HG03575 (cell line): Measurements from ENCODE around the gene CNKSR2.

ENCODE experiments used
- ATAC-seq: cut with Tn5 transposase; IDR thresholded peaks from one replicate; pipeline ENCODE4 v1.9.1; 2021; ENCODE audit not compliant: unreplicated experiment, insufficient number of reproducible peaks, low FRiP score; ENCODE audit errors: extremely low read depth

The CNKSR2 gene

DNA sequence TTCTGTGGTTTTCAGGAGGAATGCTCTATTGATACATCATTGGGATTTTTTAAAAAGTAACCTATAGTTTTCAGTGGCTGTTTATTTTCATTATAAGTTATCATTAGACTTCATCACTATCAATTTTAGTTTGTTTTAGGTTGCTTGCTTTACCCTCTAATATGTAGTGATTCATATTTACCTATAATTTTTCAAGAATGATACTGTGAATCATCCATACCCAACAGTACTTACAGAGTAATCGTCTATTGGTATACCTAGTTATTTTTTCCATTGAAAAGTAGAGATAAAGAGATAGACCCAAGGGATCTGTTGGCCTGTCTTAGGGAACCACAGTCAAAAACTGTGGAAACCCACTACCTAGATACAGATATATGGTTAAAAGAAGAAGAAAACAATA, 200.6 kb downstream of the CNKSR2 start:
- ATAC-seq = no peak

DNA sequence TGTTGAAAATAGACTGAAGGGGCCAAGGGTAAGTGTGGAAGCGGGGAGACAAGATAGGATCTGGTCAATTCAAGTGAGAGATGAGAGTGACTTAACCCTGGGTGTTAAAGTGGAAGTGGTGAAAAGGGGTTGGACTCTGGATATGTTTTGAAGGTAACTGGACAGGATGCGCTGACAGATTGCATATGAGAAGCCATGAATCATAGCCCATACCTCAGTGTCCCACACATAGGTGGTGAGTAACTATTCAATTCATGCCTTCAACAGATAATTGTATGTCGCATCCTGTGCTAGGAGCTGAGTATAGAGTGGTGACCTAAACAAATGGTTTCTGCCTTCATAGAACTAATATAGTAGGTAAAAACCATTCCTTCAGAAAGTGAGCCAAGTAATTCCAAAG, 207.3 kb downstream of the CNKSR2 start:
- ATAC-seq = no peak

DNA sequence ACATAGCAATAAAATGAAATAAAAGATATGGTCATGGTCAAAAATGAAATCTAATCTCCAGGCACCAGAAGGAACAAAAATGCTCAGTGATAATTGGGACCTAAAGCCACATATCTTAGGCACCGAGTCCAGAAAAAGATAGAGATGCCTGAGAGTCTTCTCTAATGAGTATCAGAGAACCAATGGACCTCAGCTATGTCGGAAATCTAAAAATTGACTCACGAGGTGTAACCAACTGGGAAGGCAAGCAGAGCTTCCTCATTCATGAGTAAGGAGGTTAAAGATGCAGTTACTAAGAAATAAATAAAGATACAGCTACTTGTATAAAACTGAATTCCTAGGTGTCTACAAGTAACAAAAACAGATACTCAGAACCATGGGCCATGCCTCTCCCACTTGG, 211.8 kb downstream of the CNKSR2 start:
- ATAC-seq = no peak

DNA sequence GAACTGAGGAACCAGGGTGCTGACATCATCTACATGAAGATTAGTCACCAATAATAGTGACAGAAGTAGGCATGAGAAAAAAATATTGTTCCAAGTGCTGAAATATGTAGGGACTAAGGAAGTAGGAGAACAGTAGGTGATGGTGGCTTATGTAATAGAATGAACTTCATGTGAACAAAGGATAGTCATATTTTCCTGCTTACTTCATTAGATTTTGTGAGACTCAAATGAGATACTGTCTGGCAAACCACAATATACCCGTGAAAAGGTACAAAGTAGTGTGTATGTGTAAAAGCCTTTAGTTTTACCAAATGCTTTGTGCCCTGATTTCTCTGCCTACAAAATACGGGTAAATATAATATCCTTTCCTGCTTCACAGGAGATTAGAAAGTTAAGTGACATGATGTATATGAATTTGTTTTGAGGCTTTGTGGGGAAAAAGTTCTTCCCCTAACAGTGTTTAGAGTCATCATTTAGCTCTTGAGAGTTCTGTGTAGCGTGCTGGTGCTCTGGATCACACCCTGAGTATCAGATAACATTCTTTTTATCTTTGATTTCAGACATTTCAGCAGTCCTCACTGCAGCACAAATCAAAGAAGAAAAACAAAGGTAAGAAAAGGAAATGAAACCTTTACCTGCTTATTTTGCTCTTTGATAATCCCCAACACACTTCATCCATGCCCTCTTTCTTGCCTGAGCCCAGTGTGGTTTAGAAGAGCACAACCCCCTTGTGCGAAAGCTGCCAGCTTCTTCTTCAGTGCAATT, 216.0 kb downstream of the CNKSR2 start:
- ATAC-seq = no peak

DNA sequence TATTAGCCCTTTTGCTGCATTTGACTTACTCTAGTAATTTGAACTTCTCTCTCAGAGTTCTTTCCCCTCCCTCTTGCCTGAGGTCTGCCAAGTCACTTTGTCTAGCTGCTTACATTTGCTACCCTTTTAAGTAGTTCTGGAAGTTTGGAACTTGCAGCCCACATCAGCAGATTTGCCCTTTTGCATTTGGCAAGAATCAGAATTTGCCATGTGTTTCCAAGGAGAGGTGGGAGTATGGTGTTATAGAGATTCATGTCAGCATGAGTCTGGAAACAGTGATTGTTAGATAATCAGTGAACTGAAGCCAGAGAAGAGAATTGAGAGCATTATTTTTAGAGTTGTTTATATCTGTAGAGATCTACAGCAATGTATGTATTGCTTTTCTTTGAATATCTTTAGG, 231.8 kb downstream of the CNKSR2 start:
- no peak for ATAC-seq

DNA sequence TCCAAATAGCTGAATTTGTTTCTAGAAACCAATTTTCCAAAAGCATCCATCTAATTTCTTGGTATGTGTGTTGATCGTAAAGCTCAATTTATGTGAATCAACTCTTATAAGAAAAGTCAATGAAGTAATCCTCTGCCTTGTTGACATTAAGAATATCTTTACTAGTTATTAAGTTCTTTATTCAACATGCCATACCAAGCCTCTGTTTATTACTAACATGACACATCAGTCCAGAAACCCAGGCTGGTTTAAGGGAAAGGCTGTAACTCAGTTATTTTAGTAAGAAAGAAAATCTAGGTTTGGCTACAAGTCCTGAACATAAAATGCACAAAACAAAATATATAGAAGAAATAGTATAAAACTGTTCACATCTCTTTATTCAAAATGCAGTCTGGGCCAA, 235.9 kb downstream of the CNKSR2 start:
- no peak for ATAC-seq

DNA sequence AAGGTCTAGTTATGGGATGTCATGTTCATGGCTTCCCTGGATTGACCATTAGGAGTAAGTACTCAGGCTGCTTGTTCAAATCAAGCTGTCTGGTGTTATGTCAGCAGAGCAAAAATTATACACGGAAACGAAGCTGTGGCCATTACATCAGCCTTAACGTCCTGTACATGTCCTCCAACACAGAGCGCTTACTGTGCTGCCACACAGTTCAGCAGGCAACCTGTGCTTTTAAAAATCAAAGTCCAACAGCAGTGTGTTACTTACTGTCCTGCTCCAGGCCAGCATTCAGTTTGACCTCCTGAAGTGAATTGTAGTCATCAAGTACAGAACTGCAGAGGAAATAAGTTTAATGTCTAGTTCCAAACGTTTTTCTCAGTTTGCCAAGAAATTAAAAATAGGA, 237.9 kb downstream of the CNKSR2 start:
- no peak for ATAC-seq

DNA sequence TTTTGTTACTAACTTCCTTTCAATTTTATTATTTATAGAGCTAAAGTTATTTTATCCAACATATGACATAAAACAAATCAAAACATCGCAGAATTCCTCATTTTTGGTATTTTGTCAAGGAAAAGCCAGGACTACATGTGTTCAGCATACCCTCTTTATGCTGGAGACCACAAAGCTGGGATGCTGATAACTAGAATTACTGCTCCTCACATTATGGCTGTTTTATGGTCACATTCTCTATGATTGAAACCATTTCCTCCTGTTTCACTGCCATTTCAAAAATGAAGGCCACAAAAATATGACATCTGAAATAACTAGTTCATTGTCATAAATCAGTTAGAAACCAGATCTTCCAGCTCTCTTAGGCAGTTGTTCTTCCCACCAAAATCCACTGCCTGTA, 242.2 kb downstream of the CNKSR2 start:
- ATAC-seq = no peak

DNA sequence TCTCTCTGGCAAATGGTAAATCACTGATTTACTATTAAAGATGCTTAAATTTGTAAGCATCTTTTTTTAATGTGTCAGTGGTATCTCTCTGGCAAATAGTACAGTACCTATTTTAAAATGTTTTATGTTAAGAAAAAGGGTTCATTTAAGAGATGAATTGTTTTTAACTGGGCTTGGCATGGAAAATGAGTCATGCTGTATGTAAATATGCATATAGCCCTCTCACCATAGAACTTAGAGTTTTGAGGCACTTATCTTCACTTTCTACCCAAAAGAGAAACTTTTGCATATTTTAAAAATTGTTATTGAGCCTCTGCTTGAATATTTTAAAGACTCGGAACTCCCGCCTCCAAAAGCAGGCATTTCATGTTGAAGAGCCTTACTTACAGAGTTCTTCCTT, 246.0 kb downstream of the CNKSR2 start:
- ATAC-seq = no peak

DNA sequence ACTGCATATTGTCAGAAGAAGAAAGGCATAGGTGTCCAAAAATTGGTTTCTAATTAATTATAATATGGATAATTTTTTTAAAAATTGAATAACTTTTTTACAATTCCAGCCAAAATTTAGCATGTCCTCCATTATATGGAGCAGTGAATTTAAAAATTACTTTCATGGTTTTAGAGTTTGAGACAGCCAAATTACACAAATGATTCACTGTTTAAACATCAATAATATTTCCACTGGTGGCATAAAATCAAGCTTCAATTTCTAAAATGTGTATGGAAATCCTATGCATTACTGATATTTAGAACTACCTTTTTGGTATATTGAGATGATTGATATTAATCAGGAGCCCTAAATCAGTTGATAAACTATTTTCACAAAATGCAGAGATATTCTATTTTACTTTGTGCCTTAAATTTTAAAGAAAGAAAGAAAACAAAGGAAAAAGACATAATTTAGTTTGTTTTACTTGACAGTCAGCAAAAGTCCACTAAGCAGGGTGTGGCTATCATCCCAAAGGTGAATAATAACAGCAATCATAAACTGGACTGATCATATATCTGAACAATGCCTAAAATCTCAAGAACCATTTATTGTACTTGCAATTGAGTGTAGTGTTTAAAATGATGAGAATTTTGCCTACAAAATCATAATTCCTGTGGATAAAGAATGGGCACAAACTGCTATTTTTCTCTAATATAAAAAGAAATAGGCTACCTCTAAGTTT, 249.7 kb downstream of the CNKSR2 start:
- no peak for ATAC-seq

DNA sequence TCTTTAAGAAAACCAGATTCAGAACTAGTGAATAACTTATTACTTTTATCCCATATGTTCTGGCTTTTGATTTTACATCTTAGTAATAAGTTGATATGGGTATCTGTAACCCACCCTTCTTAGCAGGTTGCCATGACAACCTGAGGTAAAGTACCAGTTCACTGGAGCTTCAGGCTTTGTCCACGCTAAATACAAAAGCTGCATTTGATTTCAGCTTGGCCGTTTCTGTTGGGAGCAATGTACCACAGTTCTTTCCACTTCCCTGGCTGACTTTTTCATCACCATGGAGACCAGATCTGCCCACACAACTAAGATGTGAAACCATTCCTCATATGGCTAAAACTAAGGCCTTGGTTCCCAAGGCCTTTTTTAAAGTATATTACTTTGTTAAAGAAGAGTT, 257.8 kb downstream of the CNKSR2 start:
- no peak for ATAC-seq

DNA sequence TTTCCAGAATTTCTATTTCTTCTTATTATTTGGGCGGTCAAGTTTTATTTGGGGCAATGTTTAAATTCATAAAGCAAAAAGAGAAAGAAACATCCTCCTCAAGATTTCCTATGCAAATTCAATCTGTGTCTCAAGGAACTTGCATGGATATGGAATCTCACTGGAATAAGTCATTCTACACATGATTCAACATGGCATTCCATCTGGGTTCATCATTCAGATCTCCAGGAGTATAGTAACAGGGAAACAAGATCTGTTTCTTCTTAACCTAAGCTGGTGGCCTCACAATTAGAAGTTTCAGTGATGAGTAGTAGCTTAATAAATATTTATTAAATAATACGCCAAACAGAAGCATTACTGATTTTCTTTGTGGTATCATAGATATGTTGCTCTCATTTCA, 264.1 kb downstream of the CNKSR2 start:
- ATAC-seq = no peak

DNA sequence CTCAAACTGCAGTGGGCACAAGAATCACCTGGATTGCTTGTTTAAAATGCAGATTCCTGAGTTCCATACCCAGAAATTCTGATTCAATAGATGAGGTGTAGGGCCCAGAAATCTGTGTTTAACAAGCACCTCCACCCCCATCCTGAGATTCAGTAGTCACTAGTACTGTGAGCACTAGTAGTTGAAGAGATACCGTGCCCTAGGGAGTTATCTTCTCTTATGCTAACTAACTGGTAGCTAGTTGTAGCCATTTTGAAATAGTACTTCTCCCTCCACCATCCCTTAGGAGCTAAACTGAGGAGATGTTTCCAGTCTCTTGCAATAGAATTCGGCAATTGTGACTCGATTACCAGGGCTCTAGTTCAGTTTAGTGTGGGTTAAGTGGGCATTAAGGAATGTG, 265.6 kb downstream of the CNKSR2 start:
- no peak for ATAC-seq

DNA sequence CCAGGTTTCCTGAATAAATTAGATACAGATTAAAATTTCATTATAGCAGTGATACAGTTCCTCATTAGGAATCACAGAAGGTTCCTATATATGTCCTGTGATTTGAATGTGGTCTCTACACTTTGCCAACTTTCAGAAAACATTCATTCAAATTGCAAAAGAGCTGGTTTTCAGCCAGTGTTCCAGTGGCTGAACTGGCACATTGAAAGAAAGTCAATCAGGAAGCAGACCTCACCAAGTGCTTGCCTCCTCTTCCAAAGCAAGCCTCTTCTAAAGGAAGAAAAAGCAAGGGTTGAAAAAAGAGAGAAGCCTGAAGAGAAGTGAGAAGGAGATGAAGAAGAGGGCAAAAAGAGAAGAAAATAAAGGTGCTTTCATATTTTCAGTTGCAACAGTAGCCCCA, 271.2 kb downstream of the CNKSR2 start:
- ATAC-seq = no peak

DNA sequence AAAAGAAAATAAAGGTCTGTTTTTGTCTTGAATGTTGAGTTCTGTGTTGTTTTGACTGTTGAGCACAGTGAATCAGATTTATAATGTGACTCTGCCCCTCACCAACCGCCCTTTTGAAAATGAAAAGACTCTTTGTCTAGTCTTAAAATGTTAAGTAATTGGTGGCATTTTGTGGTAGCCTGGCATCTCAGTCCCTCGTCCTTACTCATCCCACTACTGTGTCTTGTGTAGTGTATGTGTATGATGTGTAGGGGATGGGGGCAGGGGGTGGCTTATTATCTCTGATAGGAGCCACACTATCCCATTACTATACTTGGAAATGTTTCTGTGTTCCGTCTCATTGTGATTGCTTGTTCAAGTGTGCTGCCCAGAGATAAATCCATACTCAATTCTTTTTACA, 271.7 kb downstream of the CNKSR2 start:
- ATAC-seq = no peak

DNA sequence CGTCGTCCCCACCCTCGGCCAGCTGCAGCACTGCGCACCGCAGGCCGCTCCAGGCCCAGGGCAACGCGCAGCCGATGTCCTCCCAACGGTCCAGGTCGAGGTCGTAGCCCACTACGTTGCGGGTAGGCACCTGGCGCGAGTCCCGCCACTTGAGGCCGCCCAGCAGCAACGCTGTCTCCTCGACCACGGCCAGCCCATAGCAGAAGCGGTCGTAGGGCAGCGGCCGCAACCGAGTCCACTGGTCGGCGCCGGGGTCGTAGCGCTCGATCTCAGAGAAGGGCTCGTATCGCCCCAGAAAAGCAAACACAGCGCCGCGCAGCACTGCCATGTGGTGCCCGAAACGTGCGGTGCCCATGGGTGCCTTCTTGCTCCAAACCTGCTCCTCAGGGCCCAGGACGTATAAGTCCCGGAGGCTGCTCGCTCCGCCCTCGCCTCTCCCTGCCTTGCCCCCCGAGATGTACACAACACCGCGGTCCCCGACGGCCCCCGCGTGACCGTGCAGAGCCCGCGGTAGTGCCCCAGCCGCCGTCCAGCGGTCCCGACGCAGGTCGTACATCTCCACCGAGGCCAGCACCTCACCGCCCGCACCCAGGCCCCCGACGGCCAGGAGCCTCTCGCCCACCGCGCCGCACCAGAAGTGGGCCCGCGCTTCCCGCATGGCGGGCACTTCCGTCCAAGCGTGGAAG, 281.8 kb downstream of the CNKSR2 start:
- ATAC-seq = no peak

DNA sequence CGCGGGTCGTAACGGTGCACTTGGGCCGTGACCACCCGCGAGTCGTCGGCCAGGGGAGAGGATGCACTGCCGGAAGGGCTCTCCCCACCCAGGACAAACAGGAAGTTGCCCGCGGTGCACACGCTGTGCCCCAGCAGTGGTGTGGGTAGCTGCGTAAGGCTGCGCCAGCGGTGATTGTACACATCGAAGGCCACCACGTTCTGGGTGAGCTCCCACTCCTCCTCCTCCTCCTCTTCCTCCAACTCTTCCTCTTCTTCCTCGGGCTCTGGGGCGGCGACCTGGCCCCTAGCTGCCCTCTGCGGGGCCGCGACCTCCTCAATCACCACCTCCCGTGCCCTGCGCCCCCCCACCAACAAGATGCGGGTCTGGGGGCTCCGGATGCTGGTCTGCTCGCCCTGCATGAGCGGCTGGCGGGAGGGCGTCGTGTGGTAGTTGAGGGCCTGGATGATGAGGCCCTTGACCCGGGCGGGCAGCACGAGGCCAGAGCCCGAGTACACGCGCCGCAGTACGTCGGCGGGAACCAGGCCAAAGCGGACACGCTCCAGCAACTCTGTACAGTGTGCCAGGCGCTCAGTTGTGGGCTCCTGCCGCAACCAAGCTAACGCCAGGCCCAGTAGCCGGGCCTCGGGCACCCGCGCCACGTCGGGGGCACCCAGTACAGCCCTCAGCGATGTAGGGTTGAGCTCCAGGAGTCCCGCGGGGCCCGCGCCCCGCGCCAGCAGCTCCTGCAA, 282.5 kb downstream of the CNKSR2 start:
- no peak for ATAC-seq

DNA sequence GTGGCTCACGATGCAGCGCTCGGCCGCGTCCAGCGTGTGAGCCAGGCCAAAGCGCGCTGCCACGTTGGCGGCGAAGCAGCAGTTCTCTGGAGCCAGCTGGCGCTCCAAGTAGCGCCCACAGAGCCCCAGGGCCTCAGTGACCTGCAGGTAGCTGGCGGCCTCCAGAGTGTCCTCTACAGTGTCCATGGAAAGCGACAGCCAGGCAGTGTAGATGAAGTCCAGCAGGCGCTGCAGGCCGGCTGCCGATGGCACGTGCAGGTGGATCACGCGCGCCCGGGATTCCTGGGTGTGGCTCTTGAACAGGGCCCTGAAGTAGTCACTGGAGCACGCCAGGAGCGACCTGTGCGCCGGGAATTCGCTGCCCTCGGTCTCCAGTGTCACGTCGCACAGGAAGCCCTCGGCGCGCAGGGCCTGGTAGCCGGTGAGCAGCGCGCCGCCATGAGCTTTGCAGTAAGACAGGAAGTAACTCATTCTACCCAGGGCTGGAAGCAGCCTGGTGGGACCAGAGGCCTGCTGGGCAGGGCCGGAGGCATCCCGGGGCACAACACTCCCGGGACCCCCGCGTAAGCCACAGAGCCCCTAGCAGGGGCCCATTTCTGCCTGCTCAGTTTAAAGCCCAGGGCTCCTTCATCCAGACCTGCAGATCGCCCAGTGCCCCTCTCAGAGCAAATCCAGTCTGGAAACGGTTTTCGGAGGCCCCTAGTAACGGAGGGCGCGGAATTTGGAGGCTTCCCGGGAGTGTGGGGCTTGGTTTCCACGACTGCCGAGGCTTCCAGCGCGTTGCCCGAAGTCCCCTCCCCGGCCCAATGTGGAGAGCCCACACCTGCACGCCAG, 283.3 kb downstream of the CNKSR2 start:
- no peak for ATAC-seq
